HG03066 (cell line): ENCODE results near the gene CNOT8.
A peak's percentile ranks its signal among the peaks of the same experiment; 100 is the strongest.
"Not testable (repeated sequence)": the region's sequence is repeated elsewhere in the genome, so short reads cannot be mapped to it uniquely, and the experiment has no call there.

Experiments
- ATAC-seq: cut with Tn5 transposase; IDR thresholded peaks from one replicate; pipeline ENCODE4 v1.9.1; 2021; ENCODE audit warnings: low read depth; ENCODE audit not compliant: unreplicated experiment

Gene CNOT8

DNA sequence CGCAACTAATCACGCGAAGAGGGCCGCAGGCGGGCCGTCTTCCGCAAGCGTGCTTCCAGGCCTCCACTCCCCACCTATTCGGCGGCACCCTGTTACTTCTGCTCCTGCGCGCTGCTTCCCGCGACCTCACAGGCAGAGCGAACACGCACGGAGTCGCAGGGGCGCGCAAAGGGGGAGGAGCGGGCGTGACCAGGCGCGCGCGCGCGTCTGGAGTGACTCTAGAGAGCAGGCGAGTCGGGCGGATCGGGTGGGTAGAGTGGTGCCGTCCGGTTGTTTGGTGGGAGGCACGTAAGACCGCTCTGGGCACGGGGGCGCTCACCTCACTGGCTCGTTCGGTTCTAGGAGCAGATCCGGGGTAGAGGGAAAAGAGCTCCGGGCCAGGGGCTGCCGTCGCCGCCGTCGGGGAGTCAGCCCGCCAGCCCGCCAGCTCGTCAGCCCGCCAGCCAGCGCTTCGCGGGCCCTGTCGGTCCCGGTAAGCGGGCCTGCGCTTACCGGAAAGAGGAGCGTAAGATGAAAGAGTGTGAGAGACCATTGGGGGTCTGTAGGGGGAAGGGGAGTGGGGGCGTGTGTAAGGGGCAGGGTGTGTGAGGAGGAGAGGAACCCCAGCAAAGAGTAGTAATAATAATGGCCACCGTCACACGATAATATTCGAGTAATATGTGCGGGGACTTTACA is at the start of gene CNOT8:
Gene CNOT8, plus strand, starts transcription at position 331 of the 675 bp plus-strand sequence. CDS start 4,652 bp downstream, outside the sequence.
- ATAC-seq: peak; percentile 71

DNA sequence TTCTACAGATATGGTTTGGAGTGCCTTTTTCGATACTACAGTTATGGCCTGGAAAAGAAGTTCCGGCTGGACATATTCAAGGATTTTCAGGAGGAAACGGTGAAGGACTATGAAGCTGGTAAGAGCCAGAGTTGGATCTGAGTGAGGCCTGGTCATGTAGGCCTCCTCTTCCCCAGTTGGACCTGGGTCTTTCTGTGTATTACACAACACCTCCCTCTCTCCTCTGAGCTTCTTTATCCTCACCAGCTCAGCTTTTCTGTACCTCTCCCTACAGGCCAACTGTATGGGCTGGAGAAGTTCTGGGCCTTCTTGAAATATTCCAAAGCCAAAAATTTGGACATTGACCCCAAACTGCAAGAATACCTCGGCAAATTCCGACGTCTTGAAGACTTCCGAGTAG is 47.2 kb upstream of the CNOT8 start:
- no peak for ATAC-seq

DNA sequence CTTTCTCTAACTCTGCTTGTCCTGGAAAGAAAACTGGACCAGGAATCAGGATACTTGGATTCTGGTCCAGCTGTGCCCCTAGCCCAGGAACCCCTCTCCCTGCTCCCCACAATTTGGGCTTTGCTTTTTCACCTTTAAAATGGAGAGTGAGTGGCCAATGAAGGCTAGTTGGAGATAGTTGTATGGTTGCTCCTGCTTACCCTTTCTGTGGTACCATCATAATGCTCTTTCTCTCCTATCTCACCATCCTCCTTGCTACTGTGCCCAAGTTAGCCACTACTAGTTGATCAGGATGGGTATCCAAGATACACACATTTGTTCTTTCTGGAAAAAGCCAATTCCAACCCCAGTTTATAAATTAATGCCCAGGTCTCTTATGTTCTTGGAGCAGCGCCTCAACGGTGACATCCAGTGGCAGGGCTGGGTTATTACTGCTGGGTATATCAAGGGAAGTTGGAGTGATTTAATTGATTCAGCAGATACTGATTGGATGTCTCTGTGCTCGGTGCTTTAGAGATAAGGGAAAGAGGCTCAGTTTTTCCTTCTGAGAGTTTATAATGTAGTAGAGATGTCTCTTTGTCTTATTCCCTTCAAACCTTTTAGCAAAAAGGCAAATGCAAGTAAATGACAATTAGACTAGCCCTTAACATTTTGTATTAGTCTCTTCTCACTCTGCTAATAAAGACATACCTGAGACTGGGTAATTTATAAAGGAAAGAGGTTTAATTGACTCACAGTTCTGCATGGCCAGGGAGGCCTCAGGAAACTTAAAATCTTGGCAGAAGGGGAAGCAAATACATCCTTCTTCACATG is 46.6 kb upstream of the CNOT8 start:
- peak; percentile 48 for ATAC-seq

DNA sequence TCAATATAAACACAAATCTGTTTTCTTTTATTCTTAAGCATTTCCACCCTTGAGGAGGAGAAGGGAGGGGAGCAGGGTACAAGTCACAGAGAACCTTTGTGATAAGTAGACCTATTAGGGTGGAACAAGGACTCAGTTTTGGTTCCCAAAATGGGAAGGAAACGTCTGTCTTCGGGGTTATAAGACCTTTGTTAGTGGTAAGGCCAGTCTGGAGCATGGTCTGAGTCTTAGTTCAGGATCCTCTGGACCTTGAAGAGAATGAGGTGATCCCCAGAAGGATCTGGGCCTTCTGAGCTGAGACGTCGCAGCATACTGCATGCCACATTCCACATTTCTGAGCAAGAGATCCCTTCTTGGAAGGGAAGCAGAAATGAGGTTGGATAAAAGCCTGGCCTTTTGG is 45.3 kb upstream of the CNOT8 start:
- no peak for ATAC-seq

DNA sequence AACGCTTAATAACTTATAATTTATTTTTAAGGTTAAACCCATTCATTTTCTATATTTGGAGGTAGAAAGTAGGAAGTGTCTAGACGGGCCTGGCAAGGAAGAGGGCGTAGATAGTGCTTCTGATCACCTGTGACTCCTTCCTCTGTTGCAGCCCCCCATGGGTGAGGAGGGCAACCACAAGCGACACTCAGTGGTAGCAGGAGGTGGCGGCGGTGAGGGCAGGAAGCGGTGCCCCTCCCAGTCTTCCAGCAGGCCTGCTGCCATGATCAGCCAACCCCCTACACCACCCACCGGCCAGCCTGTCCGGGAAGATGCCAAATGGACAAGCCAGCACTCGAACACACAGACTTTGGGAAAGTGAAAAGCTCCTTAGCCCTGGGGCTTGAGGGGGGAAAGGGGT is 44.7 kb upstream of the CNOT8 start:
- no peak for ATAC-seq

DNA sequence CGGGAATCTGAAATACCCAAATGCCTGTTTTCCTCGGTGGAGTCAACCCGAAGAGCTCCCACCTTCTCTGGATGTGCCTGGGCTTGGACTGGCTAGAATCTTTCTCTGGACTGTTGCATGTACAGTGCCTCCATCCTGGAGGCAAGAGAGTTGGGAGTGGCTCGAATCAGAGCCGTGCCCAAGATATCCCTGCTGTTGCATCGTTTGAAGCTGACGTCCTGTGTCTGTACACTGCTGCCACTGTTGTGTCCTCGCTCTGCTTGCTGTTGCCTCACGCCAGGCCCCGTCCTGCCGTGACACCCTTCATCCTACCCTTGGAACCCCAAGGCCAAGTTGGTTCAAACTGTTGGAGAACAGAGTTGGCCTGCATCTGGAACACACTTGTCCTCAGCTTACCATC is 43.4 kb upstream of the CNOT8 start:
- no peak for ATAC-seq

DNA sequence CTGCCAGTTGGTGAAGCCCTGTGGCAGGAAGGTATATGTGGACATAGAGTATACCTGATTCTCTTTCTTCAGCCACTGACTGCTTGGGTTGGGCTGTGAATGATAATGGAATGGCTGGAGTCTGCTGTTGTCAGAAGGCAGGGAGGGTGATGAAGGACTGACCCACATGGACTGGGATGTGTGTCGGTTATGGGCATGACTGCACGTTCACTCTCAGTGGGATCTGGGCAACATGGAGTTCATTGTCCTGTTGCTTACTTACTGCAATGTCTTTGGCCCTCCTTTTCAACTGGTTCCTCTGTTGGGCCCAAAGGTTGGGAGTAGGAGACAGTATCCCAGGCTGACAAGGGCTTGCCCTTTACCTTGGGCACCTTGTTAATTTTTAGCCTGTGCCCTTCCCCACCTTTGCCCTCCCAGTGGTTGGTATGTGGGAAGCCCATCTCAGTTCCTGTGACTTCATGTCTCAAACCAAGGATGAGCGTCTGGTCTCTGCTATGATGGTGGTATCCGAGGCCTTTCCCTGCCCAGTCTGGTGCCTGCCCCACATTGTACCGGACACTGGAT is 42.7 kb upstream of the CNOT8 start:
- no peak for ATAC-seq

DNA sequence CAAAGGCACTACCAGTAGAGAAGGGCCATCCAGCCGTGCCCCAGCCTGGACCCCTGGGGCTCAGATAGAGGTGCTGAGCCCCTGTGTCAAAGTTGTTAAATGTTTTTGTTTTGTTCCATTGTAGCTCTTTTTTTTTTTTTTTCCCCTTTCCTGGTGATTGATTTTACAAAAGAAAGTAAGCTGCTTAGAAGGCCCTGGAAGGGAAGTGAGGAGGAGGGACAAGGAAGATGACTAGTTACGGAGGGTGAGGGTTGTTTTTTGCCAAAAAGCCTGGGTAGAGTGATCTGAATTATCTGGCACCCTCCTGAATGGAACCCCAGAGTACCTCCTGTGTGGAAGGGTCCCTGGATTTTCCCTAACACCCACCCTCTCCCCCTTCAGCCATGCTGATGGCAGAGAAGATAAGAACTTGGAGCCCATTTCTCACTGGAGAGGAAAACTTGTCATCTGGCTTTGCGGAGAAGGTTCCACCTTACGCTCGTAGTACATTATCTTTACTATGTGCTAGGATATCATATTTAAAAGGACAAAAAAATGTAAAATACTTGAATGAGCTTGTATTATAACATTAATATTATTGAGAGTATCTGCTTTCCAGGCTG is 41.4 kb upstream of the CNOT8 start:
- no peak for ATAC-seq

DNA sequence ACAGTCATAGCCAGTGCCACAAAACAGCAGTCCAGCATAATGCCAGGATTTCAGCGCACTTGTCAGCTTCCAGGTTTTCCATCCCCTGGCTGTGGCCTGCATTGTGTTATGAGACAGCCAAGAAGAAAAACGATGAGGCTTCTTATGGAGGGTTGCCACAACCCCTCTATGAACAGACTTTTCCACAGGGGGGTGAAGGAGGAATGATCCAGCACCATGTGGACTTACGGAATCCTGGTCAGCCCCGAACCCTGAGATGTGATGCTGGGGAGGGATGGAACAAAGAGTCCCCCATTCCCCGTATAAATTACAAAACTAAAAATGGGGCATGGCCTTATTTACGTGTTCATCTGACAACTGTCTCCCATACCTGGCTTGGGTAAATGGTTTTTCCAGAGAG is 40.6 kb upstream of the CNOT8 start:
- ATAC-seq: no peak

DNA sequence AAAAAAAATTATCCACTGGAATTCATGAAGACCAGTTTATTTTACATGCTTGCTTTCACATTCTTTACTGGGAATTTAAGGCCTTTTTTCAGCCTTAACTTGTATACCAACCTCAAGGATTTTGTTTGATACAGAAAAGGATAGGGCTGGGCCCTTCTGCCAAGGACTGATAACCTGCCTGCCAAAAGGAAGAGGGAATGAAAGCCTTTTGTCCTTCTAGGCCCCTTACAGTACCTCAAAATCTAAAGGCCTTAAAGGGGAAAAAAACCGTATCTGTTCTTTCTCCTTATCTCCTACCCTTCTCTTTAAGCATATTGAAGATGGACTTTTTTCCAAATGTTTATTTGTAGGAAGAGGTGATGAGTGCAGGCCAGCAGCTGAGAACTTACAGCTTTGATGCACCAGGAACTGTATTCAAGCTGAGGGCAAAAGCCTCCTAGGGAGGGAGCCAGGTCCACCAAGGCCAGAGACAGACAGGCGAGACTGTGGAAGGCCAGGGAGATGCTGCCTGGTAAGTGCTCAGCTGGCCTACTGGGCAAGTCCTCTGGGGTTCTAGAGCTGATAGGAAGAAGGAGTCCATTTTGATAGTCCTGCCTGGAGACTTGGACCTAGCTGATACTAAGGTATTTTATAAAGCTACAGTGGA is 39.8 kb upstream of the CNOT8 start:
- no peak for ATAC-seq

DNA sequence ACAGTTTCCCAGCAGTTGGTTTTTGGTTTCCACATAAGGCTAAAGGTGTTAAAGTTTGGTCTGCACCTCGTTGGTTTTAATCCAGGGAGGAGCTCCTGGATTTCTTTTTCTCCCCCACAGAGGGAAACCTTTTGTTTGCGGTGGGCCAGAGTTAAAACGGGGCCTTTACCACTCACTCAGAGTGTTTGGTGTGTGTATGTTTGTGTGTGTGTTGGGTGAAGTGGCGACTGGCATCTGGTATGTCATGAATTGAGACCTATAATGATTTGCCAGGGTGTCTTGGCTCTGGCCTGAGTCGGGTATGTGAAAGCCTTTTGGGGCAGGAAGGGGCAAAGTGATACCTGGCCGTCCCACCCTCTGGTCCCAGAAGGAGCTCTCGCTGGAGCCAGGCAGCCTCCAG is 38.9 kb upstream of the CNOT8 start:
- ATAC-seq: no peak

DNA sequence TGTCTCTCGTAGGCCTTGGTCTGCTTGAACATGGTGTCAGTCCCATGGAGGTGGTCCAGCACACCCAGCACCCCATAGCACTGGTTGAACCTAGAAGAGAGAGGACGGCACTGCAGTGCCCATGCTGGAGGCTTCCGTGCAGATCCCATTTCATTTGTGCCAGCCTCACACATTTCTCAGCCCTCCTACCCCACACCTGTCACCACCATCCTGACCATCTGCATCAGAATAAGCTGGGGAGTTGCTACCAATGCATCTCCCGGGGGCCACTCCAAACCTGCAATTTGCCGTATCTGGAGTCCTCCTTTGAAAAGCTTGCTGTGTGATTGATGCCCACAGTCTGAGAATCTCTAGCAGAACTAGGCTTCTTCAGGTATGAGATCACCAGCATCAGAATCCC is 38.0 kb upstream of the CNOT8 start:
- no peak for ATAC-seq

DNA sequence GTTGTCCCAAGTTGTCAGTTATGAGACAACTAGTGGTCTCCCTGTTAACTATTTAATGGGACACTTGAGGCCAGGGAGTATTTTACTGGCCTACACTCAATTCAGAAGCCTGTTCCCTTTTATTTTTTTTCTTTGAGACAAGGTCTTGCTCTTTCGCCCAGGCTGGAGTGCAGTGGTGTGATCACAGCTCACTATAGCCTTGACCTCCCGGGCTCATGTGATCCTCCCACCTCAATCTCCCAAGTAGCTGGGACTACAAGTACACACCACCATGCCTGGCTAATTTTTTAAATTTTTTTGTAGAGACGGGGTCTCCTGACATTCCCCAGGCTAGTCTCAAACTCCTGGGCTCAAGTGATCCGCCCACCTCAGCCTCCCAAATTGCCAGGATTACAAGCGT is 35.5 kb upstream of the CNOT8 start:
- ATAC-seq: not testable (repeated sequence)

DNA sequence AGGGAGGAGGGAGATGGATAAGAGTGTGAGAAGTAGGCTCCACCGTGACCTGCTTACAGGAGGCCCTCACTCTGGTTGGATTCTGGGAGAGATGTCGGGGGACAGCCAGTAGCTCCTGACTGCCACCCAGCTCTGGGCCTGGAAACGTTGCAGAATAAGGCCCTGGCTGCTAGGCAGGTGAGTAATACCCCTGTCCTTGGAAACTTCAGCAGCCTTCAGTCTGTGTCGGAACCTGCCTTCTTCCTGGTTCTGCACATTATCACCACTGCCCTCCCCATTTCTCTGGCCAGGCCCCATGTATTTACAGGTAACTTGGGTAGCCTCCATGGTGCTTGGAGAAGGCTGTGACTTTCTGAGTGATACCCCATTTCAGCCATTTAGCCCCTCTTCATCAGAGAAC is 34.8 kb upstream of the CNOT8 start:
- no peak for ATAC-seq

DNA sequence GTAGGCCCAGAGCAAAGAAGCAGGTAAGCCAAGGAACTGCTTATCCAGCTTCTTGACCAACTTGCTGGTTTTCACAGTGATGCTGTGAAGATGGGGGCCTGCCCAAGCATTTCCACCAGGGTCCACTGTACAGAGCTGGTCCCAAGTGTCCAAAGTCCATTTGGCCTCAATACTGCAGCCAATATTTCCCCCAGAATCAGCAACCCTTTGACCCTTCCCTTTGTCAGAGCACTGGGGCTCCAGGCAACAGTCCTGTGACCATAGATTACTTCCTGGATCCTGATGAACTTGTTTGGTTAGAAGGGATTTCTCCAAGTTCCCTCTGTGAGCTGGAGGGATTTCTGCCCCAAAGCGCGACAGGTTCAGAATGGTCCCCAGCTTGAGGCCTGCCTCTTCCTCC is 34.4 kb upstream of the CNOT8 start:
- no peak for ATAC-seq

DNA sequence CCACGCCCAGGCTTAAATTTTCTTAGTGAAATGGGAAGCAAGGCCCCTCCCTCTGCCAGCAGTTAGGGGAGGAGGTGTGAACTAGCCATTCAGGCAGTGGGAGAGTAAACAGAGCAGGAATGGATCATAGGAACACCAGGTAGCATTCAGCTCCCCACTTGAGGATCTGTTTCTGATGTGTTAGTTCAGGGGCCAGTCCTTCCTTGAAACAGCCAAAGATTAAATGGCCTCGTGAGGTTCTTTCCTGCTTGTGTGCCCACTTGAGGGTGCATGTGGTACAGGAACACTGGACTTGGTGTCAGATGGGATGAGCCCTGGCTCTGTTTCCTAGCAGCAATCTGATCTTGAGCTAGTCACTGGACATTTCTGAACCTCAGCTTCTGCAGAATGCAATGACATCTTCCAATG is 29.2 kb upstream of the CNOT8 start:
- no peak for ATAC-seq

DNA sequence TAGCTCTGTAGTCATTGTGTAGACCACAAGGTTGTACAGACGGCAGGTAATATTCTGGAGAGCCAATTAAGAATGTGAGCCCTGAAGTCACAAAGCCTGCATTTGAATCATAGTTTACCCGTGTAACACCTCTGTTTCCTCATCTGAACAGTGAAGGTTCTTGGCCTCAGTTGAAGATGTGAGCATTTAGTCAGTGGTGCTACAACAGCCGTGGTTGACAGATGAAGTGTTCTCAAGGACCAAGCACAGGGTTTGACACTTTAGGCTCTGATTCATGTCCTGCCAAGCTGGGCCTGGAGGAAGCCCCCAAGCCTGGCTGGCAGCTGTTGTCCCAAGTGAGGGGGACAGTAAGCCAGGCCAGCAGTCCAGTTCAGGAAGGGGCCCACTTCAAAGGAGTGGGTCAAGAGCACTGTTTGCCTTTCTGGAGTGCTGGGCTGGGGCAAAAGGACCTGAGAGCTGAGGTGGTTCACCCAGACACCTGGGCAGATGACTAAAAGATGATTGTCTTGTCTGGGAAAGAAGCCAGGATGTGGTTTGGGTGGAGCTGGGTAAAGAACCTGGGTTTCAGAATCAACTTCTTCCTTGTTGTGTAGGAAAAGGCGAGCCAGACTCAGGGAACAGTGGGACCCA is 28.7 kb upstream of the CNOT8 start:
- ATAC-seq: no peak

DNA sequence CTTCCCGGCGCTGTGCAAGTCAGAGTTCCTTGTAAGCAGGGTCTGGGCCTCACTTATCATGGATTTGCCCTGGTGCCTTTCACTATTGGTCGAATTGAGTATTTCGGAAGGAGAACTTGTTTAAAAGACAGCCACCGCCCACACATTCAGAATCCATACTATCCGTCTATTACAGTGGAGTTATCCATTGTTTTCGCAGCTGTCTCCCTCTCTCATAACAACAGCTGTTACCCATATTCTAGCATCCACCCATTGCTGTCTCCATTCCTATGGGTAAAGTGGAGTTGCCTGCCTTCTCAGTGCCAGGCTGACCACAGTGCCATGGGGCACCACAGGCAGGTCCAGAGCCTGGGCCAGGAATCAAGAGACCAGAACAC is 28.2 kb upstream of the CNOT8 start:
- no peak for ATAC-seq

DNA sequence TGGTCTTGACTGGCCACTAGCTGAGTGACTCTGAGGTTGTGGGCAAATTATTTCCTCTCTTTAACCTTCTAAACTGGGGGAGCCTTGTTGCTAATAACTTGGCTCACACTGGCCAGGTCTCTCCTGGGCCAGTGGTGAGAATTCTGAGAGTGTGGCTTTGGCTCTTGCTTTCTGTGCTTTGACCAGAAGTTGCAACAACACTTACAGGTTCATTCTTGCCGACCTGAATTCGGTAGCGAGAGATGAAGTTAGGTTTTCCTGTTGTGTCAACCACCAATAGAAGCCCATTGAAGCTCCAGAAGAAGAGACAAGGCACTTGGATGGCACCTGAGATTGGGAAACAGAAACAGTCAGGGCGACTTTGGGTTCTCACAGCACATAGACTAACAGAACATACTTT is 27.8 kb upstream of the CNOT8 start:
- no peak for ATAC-seq

DNA sequence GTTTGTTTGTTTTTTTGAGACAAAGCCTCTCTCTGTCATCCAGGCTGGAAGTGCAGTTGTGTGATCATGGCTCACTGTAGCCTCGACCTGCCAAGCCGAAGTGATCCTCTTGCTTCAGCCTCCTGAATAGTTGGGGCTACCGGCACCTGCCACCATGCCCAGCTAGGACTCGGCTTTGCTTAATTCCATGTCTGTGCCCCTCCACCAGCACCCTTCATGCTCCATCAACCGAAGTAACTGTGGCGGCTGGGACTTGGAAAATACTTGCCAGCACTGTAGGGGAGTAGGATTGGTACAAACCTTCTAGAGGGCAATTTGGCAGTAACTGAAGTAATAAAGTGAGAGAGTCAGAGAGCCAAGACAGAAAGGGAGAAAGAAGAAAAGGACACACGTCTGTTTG is 27.0 kb upstream of the CNOT8 start:
- no peak for ATAC-seq

DNA sequence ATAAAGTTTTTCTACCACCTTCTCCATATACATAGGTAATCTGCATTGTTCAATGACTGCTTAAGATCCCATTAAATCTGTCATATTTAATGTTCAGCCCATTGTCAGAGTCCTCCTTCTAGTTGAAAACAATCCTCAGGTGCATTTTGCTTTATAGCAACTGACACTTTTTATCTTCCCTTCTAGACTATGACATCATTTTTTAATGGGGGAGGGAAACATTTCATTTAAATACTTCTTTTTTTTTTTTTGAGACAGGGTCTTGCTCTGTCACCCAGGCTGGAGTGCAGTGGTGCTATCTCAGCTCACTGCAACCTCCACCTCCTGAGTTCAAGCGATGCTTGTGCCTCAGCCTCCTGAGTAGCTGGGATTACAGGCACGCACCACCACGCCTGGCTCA is 25.6 kb upstream of the CNOT8 start:
- ATAC-seq: not testable (repeated sequence)
